Fibroblast of skin of abdomen (primary cell): ENCODE data around the gene ADARB1.

ENCODE experiments used
- DNase-seq: peaks from one replicate; pipeline ENCODE4 v3.0.0-alpha.2; 2013

Gene ADARB1

DNA sequence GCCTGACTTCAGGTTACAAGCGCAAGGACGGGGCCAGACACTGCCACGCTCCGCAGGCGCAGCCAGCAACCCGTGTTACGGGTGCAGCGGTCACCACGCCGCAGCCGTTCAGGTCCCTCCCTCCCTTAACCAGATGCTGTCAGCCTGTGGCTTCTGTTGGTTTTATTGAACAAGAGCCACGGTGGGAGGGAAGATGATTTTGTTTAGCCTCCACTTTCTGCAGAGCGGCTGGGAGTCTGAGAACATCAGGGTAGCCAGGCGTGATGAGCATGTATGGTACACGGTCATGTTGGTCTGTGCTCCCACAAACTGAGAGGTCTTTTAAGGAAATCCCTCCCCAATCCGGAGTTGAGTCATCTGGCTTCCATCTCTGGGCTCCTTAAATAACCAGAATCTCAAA is 18.5 kb upstream of the ADARB1 start:
- peak; percentile 48 for DNase-seq

DNA sequence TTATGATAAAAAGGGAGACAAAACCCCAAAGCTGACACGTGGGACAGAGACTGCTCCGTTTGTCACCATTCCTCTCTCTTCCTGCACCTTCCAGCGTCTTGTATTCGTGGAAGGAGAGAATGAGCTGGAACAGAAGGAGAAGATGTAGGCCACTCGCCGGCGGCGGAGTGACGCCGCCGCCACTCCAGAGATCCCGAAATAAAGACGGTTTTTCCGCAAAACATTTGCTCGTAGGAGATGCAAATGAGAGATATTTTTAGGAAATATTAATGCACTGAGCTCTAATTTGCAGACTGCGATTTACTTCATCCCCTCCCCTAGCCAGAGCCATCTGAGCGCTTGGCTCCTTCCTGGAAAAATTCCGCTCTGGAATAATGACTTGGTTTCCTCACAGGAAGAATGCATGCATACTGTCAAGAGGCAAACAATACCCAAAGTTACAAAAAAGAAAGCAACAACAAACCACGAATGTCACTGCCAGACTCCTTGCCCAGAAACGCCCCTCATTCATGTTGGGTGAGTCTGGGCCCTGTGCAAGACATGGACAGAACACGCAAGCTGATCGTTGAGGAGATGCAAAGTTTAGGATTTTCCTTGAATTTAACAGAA is 18.0 kb upstream of the ADARB1 start:
- DNase-seq = no peak

DNA sequence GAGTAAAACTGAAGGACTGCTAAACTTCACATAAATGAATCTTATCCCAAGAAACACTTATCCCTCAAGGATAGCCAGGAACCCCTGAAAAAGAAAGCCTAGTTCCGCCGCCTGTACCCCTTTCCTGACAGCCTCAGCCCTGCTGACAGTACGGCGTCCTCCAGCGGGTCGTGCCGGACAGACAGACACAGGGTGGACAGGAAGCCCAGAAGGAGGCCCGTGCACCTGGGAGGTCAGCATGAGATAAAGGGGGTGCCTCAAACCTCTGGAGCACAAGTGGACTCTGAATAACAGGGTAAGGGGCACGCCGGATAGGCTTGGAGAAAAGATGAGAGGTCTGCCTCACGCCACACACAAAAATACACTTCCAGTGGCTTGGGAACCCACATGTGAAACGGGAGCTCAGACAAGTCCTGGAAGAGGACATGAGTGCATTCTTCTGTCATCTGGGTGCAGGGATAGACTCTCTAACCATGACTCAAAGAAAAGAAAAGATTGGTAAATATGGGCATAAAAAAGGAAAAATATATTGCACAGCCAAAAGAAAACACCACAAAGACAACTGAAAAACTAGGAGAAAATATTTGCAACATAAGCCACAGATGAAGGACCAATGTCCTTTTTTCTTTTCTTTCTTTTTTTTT is 17.3 kb upstream of the ADARB1 start:
- no peak for DNase-seq

DNA sequence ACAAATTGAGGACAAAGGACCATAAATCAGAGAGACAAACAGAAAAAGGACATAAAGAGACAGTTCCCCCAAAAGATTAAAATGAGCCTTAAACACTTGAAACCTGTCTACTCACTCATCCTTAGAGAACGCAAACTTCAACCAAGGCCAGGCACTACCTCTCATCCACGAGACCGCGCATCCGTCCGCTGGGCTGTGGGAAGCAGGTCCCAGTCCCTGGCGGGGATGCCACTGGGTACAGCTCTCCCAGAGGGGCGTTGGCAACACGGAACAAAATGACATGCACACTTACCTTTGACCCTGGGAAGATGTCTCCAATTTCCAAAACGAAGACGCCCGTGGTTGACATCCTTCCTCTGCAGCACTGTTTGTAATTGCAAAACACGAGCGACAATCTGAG is 16.5 kb upstream of the ADARB1 start:
- no peak for DNase-seq

- DNase-seq = no peak
Measured at GRCh38 chr21:45059121-45059520, 15.3 kb upstream of the ADARB1 start.

DNA sequence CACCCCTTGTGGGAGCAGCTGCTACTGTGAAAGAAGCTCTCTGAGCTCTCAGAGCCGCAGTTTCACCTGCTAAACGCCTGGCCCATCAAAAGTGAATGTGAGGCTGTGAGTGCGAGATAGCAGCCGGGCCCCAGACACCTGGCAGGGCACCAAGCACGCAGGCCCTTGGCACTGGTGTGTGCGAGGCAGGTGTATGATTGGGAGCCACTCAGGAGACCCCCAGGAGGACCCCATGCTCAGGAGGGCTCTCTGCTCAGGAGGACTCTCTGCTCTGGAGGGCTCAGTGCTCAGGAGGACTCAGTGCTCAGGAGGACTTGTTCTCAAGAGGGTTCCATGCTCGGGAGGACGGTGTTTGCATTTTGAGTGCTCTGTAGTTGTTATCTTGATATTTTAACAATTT is 14.3 kb upstream of the ADARB1 start:
- no peak for DNase-seq

- DNase-seq = no peak
Measured at GRCh38 chr21:45060675-45061311, 13.6 kb upstream of the ADARB1 start.

DNA sequence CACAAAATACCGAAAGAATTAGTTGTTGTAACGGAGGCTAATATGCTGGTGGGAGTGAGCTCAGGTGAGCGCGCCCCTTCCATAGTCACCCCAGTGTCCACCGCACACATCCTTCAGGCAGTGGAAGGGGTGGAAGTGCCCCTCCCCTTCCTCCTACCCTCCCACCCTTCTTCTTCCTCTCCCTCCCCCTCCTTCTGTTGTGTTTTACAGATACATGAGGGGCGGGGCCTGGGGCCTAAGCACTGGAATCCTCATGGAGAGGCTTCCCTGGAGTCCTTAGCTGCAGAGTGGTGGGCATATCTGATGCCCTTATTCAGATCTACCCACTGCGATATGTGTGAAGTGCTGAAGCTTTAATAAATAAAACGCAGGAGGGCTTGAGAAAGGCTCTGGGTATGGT is 10.3 kb upstream of the ADARB1 start:
- DNase-seq = no peak

GRCh38 chr21:45064618-45065399 is 9.6 kb upstream of the ADARB1 start:
- DNase-seq = no peak

GRCh38 chr21:45067462-45068285 is 6.7 kb upstream of the ADARB1 start:
- no peak for DNase-seq

GRCh38 chr21:45069085-45069484 is 5.3 kb upstream of the ADARB1 start:
- DNase-seq = no peak

GRCh38 chr21:45069711-45070110 is 4.7 kb upstream of the ADARB1 start:
- DNase-seq = peak; percentile 57

DNA sequence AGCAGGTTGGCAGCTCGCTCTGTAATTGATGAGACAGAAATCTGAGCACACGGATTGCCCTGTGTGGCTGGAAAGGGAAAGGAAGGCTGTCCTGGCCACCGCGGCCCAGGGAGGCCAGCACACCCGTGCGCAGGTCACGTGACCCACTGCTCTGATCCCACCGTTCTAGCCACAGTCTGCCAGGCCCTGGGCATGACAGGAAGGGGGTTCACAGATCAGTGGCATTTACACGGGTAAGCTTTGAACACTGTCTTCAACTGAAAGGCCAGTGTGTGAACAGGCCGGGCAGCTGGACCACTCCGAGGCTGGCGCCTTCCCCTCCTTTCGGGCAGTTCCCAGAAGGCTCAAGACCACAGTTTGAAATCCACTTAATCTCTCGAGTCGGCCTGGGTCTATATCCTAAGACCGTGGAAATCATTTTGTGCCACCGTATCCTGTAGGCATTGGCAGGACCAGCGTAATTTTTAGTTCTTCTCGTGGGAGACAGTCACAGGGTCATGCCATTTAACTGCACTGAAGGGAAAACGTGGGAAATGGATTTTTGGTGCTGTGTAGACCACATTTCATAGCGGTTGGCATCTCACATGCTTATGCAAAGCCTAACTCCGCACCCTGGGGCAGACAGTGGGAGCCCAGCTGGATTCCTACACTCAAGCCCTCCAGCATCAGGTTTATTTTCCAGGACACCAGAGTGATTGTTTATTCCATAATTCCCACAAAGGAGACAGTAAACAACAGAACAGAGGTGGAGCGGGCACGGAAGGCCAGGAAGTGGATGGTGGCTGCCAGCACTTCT is 3.1 kb upstream of the ADARB1 start:
- no peak for DNase-seq

GRCh38 chr21:45071874-45072737 is 2.3 kb upstream of the ADARB1 start:
- no peak for DNase-seq

DNA sequence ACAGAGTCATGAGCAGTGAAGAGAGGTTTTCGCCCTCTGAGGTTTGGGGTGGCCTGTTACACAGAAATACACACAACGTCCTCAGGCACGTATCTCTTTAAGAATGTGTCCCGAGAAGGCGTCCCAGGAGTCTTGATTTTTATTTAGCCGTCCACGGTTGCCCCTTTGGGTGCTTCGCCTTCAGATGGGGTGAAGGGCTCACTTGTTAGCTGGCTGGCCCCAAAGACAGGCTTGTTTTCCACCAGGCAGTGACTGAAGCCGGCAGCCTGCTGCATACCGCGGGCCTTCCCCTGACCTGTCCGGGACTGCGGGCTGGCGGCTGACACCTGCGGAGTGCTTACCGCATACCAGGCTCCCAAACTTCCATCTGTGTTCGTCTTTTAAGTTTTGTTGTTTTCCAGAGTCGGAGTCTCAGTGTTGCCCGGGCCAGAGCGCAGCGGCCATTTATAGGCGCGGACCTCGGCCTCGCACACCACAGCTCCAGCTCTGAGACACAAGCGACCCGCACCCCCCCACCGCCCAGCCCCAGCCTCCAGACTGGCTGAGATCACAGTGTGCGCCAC is 1.6 kb upstream of the ADARB1 start:
- no peak for DNase-seq

DNA sequence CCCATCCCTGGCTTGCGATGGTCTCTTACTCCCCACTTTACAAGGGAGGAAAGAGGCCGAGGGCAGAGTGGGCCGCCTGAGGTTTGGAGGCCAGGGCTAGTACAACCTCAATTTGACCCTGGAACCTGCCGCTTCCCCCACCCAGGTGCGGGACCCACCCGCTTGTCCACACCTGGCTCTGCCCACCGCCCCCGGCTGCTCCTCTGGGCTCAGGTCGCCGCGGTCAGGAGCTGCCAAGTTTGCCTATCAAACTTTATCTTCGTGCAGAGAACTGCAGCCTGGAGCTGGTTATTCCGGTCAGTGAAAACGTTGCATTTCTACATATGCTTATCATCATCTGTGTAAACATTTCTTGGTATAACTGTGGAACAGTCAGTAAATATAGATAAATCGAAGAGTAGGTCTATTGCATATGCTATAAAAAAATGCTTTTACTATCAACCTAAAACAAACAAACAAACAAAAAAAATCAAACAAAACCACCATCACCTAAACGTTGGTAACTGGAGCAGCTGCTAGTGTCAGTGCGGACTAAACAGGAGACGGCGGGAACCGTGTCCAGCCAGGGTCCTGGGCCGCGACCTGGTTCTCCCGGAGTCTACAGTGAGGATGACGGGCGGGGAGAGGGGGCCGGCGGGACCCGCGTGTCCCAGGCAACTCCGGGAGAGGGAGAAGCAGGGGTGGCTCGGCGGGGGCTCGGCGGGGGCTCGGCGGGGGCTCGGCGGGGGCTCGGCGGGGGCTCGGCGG is 906 bp upstream of the ADARB1 start:
- no peak for DNase-seq

DNA sequence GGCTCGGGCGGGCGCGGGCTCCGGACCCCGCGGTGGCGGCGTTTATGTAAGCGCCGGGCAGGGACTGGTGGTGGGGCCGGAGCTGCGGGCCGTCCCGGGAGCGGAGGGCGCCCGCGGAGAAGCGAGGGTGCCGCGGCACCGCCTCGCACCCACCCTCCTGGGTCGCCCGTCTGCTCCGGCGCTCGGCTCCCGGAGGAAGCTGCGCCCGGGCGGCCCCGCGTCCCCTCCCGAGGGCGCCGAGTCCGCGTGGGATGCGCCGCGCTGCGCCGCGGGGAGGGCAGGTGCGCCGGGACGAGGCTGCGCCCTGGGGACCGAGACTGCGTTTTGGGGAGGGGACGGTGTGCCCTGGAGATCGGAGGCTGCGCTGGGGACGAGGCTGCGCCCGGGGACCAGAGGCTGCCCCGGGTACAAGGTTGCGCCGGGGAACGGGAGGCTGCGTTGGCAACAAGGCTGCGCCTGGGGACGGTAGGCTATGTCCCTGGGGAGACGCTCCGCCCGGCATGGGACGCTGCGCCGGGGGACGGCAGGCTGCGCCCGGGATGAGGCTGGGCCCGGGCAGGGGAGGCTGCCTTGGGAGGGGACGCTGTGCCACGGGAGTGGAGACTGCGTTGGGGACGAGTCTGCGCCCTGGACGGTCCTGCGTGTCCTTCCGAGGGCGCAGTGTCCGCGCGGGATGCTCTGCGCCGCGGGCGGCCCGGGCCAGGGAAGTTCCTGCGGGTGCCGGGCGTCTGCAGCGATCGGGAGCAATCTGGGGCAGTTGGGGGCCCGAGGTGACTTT is 627 bp downstream of the ADARB1 start:
- no peak for DNase-seq

DNA sequence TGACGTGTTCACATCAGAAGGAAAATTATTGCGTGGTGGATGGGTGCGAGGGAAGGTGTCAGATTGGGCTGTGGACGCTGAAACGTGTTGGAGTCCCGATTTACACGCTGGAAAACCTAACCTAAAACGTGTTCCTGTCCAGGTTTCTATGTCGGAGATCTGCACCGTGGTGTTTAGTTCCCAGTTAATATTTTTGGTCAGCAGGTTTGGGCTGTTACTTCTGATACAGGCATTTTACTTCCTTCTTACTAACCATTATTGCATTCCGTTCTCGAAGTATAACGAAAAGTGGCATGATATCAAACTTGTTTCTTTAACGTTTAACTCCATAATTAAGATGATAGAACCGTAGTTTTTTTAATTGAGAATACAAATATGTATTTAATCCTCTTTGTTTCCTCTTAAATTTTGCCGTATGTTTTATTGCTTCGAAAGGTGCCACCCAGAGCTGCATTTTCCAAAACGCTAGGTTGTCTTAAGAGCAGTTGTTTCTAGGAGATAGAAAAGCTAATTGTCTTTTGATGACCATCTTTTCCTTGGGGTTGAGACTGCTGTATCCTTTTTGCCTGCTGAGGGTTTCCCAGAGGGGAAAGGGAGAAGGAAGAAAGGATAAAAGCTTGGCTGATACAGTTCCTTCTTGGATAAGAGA is 1.3 kb downstream of the ADARB1 start:
- DNase-seq = no peak
